Measurements from ENCODE around the gene ARHGAP29.

DNA sequence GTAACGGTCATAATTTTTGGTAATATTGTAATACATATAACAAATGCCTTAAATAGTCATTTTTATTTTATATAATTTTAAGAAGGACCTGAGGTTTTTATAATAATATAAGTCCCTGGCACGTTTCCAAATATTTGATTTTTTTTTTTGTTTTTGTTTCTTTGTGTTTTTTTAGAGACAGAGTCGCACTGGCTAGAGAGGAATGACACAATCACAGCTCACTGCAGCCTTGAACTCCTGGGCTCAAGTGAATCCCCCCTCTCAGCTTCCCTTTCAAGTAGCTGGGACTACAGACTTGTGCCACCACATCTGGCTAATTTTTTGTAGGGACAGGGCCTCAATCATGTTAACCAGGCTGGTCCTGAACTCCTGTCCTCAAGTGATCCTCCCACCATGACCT lies 29.7 kb downstream of the ARHGAP29 start:
- TF ChIP-seq, protein P1, sequence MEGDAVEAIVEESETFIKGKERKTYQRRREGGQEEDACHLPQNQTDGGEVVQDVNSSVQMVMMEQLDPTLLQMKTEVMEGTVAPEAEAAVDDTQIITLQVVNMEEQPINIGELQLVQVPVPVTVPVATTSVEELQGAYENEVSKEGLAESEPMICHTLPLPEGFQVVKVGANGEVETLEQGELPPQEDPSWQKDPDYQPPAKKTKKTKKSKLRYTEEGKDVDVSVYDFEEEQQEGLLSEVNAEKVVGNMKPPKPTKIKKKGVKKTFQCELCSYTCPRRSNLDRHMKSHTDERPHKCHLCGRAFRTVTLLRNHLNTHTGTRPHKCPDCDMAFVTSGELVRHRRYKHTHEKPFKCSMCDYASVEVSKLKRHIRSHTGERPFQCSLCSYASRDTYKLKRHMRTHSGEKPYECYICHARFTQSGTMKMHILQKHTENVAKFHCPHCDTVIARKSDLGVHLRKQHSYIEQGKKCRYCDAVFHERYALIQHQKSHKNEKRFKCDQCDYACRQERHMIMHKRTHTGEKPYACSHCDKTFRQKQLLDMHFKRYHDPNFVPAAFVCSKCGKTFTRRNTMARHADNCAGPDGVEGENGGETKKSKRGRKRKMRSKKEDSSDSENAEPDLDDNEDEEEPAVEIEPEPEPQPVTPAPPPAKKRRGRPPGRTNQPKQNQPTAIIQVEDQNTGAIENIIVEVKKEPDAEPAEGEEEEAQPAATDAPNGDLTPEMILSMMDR (IDR thresholded peaks at IDR 0.05), result no peak
- TF ChIP-seq POLR2A (IDR thresholded peaks at IDR 0.05; ENCODE audit: low read depth), result no peak
- TF ChIP-seq POLR2AphosphoS5 (IDR thresholded peaks at IDR 0.05), result no peak
